COR-L47 (cell line): ENCODE measurements around the gene MYL2.

Source experiments
- DNase-seq: peaks from one replicate; lab custom pipeline; 2025; lab: John Stamatoyannopoulos, UW

MYL2 gene

GRCh38 chr12:110930348-110931314 lies 10.3 kb upstream of the MYL2 start:
- DNase-seq, result no peak

GRCh38 chr12:110929818-110930217 lies 9.4 kb upstream of the MYL2 start:
- DNase-seq, result no peak

- DNase-seq, result no peak
These were observed 8.3 kb upstream of the MYL2 start for GRCh38 chr12:110928700-110929099.

GRCh38 chr12:110927546-110927945 lies 7.2 kb upstream of the MYL2 start:
- DNase-seq, result no peak

- no peak for DNase-seq
These were observed 3.4 kb upstream of the MYL2 start for GRCh38 chr12:110923692-110924334.

GRCh38 chr12:110923192-110923591 lies 2.8 kb upstream of the MYL2 start:
- no peak for DNase-seq

- DNase-seq, result no peak
These were observed 2.3 kb upstream of the MYL2 start for GRCh38 chr12:110922652-110923051.

- DNase-seq, result no peak
These were observed 883 bp upstream of the MYL2 start for GRCh38 chr12:110921262-110921661.

GRCh38 chr12:110919720-110920119 lies 659 bp downstream of the MYL2 start:
- no peak for DNase-seq

GRCh38 chr12:110917961-110918360 lies 2.4 kb downstream of the MYL2 start:
- no peak for DNase-seq

GRCh38 chr12:110917467-110917866 lies 2.9 kb downstream of the MYL2 start:
- DNase-seq, result no peak

- no peak for DNase-seq
These were observed 4.0 kb downstream of the MYL2 start for GRCh38 chr12:110916295-110916875.

GRCh38 chr12:110913119-110914056 lies 7.0 kb downstream of the MYL2 start:
- no peak for DNase-seq

- DNase-seq, result no peak
These were observed 8.1 kb downstream of the MYL2 start for GRCh38 chr12:110912263-110912662.

- no peak for DNase-seq
These were observed 11.8 kb downstream of the MYL2 start for GRCh38 chr12:110908377-110909152.

- DNase-seq, result no peak
These were observed 12.8 kb downstream of the MYL2 start for GRCh38 chr12:110907583-110907982.

- no peak for DNase-seq
These were observed 13.4 kb downstream of the MYL2 start for GRCh38 chr12:110906985-110907384.

- no peak for DNase-seq
These were observed 13.9 kb downstream of the MYL2 start for GRCh38 chr12:110906516-110906915.

- DNase-seq, result no peak
These were observed 14.3 kb downstream of the MYL2 start for GRCh38 chr12:110906083-110906482.

- no peak for DNase-seq
These were observed 16.9 kb downstream of the MYL2 start for GRCh38 chr12:110903511-110903910.

GRCh38 chr12:110901401-110901800 lies 19.0 kb downstream of the MYL2 start:
- DNase-seq, result no peak
